HepG2 (cell line): ENCODE data around the gene TGM2.

ENCODE experiments used
- KAT2B ChIP-seq: fragments of 150-350 bp; IDR thresholded peaks from 2 replicates; pipeline ENCODE4 v1.6.1; 2014; ENCODE audit warnings: low read depth, low read length, borderline replicate concordance
- SIN3A ChIP-seq: IDR thresholded peaks from 2 replicates; pipeline ENCODE4 v1.6.1; 2011; ENCODE audit warnings: low read depth, mild to moderate bottlenecking, control low read depth, low read length, borderline replicate concordance
- ZNF180 ChIP-seq: sonication (generic); formaldehyde crosslinking; IDR thresholded peaks from 2 replicates; pipeline ENCODE4 v1.4.0; 2020; ENCODE audit warnings: low read depth, missing genetic modification reagents, borderline replicate concordance
- TF ChIP-seq, protein P1 (sequence below): sonication (generic); formaldehyde crosslinking; IDR thresholded peaks from 2 replicates; pipeline ENCODE4 v1.5.0; 2020; ENCODE audit warnings: mild to moderate bottlenecking, missing genetic modification reagents, moderate library complexity

DNA sequence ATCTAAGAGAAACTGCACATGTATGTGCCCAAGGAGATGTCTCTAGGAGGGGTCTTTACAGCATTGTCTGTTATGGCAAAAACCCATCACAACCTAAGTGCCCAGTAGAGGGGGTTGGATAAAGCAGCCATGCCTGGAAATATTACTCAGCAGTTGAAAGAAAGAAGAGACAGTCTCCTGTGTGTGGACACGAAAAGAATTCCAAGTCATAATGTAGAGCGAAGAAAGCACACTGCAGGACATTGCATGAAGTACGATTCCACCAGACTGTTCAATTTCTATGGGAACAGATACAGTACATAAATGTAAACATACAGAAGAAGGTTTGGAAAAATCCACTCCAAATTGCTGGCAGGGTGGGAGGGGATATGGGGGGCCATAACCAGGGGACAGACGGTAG lies 7.3 kb upstream of the TGM2 start:
- TF ChIP-seq ZNF180 (CRISPR knock-in tag): no peak
- TF ChIP-seq, protein P1, sequence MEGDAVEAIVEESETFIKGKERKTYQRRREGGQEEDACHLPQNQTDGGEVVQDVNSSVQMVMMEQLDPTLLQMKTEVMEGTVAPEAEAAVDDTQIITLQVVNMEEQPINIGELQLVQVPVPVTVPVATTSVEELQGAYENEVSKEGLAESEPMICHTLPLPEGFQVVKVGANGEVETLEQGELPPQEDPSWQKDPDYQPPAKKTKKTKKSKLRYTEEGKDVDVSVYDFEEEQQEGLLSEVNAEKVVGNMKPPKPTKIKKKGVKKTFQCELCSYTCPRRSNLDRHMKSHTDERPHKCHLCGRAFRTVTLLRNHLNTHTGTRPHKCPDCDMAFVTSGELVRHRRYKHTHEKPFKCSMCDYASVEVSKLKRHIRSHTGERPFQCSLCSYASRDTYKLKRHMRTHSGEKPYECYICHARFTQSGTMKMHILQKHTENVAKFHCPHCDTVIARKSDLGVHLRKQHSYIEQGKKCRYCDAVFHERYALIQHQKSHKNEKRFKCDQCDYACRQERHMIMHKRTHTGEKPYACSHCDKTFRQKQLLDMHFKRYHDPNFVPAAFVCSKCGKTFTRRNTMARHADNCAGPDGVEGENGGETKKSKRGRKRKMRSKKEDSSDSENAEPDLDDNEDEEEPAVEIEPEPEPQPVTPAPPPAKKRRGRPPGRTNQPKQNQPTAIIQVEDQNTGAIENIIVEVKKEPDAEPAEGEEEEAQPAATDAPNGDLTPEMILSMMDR (CRISPR knock-in tag): peak; percentile 6; the same call in 1 of the 2 replicates
- no peak for TF ChIP-seq KAT2B
- no peak for TF ChIP-seq SIN3A
